DND-41 (cell line): ENCODE measurements around the gene HINT1.

Source experiments
- ATAC-seq: fragments of 200-7000 bp; cut with Tn5 transposase; 3 replicates; pipeline ENCODE4 v1.9.1; 2021; ENCODE audit warnings: low read depth; ENCODE audit not compliant: insufficient read depth
- DNase-seq: peaks from one replicate; pipeline ENCODE4 v3.0.0-alpha.2; 2020
- H2AFZ ChIP-seq: 2 replicates; pipeline ENCODE4 v1.6.0; 2012; ENCODE audit warnings: low read depth, low read length
- H3K27ac ChIP-seq: 2 replicates; pipeline ENCODE4 v1.5.1; 2012; ENCODE audit warnings: low read length, inconsistent platforms
- H3K27me3 ChIP-seq: fragments of 200-600 bp; sonication (generic); 2 replicates; pipeline ENCODE4 v1.6.0; 2012; ENCODE audit warnings: low read length, mild to moderate bottlenecking, inconsistent platforms; ENCODE audit not compliant: insufficient read depth, poor library complexity
- H3K36me3 ChIP-seq: 2 replicates; pipeline ENCODE4 v1.5.1; 2012; ENCODE audit warnings: low read length, inconsistent platforms; ENCODE audit not compliant: insufficient read depth
- H3K4me1 ChIP-seq: 2 replicates; pipeline ENCODE4 v1.5.1; 2012; ENCODE audit warnings: mild to moderate bottlenecking, low read length; ENCODE audit not compliant: insufficient read depth
- H3K4me2 ChIP-seq: 2 replicates; pipeline ENCODE4 v1.6.0; 2012; ENCODE audit warnings: mild to moderate bottlenecking, moderate library complexity, low read length, inconsistent platforms; ENCODE audit not compliant: insufficient read depth
- H3K4me3 ChIP-seq, 2 experiments: fragments of 200-600 bp in 1 of 2; shearing (Covaris generic) in 1 of 2; 2 replicates each; pipeline ENCODE4 v1.5.1; 2012 to 2016; ENCODE audit warnings: inconsistent platforms in 2 of 2, low read length in 2 of 2, mild to moderate bottlenecking in 2 of 2, low read depth in 1 of 2, moderate library complexity in 1 of 2
- H3K79me2 ChIP-seq: 2 replicates; pipeline ENCODE4 v1.6.0; 2012; ENCODE audit warnings: low read length, inconsistent platforms; ENCODE audit not compliant: insufficient read depth
- H3K9ac ChIP-seq: 2 replicates; pipeline ENCODE4 v1.6.0; 2012; ENCODE audit warnings: low read depth, mild to moderate bottlenecking, inconsistent platforms, low read length, moderate library complexity
- H3K9me3 ChIP-seq: 2 replicates; pipeline ENCODE4 v1.5.1; 2012; ENCODE audit warnings: low read length, moderate library complexity, mild to moderate bottlenecking, inconsistent platforms; ENCODE audit not compliant: insufficient read depth, severe bottlenecking
- H4K20me1 ChIP-seq: 2 replicates; pipeline ENCODE4 v1.6.0; 2012; ENCODE audit warnings: low read length; ENCODE audit not compliant: insufficient read depth
- EZH2 ChIP-seq: IDR thresholded peaks from 3 replicates; pipeline ENCODE4 v1.6.1; 2012; ENCODE audit warnings: borderline replicate concordance, low read depth, mild to moderate bottlenecking, moderate library complexity, low read length, inconsistent platforms; ENCODE audit not compliant: severe bottlenecking
- TF ChIP-seq, protein P1 (sequence below): IDR thresholded peaks from 2 replicates; pipeline ENCODE4 v1.5.1; 2012; ENCODE audit warnings: borderline replicate concordance, low read length, moderate library complexity, mild to moderate bottlenecking; ENCODE audit not compliant: poor library complexity, severe bottlenecking; ENCODE audit errors: extremely low read depth

Gene HINT1

DNA sequence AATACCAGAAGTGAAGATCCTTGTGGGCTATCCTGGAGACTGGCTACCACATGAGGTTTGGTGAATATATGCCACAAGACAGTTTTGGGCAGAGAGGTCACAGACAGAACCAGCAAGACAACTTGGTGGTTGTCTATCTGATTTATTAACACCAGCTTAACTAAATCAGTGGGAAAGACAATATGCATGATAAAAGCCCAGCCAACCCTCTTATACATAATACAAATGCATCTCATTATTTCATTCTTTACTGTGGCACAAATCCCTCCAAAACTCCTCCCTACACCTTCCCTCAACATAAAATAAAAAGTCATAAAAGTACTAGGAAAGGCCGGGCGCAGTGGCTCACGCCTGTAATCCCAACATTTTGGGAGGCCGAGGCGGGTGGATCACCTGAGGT, 8.1 kb downstream of the HINT1 start:
- Histone ChIP-seq H3K9me3 (no peaks in the 10 kb centered on the region), H3K27me3 (no peaks in the 10 kb centered on the region), H3K79me2 (peaks cover 32% of the 10 kb centered on the region), H2AFZ (no peak overlapping the region), H3K4me2 (no peak overlapping the region), H4K20me1 (peaks cover 8% of the 10 kb centered on the region; the same call in 1 of the 2 replicates), H3K36me3 (peaks cover 49% of the 10 kb centered on the region), H3K27ac (no peak overlapping the region), H3K4me1 (peaks cover 20% of the 10 kb centered on the region), H3K4me3 (no peak overlapping the region), H3K9ac (no peak overlapping the region)
- ATAC-seq (0 out of 3 replicates have a peak, but pooled peaks have one; percentile 22), DNase-seq (no peak)
- TF ChIP-seq, protein P1, sequence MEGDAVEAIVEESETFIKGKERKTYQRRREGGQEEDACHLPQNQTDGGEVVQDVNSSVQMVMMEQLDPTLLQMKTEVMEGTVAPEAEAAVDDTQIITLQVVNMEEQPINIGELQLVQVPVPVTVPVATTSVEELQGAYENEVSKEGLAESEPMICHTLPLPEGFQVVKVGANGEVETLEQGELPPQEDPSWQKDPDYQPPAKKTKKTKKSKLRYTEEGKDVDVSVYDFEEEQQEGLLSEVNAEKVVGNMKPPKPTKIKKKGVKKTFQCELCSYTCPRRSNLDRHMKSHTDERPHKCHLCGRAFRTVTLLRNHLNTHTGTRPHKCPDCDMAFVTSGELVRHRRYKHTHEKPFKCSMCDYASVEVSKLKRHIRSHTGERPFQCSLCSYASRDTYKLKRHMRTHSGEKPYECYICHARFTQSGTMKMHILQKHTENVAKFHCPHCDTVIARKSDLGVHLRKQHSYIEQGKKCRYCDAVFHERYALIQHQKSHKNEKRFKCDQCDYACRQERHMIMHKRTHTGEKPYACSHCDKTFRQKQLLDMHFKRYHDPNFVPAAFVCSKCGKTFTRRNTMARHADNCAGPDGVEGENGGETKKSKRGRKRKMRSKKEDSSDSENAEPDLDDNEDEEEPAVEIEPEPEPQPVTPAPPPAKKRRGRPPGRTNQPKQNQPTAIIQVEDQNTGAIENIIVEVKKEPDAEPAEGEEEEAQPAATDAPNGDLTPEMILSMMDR, result no peak
- no peak for TF ChIP-seq EZH2

DNA sequence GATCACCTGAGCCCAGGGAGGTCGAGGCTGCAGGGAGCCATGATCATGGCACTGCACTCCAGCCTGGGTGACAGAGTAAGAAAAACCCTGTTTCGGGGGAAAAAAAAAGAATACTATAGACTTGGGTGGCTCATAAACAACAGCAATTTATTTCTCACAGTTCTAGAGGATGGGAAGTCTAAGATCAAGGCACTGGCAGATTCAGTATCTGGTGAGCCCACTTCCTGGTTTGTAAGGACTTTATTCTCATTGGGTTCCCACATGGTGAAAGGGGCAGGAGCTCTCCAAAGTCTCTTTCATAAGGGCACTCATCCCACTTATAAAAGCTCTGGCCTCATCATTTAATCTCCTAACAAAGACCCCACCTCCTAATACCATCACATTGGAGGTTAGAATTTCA, 8.7 kb downstream of the HINT1 start:
- Histone ChIP-seq H3K79me2 (peaks cover 26% of the 10 kb centered on the region), H3K4me3 (no peak overlapping the region), H3K9ac (no peak overlapping the region), H3K4me1 (peaks cover 15% of the 10 kb centered on the region), H3K9me3 (no peaks in the 10 kb centered on the region), H3K4me2 (no peak overlapping the region), H4K20me1 (peaks cover 8% of the 10 kb centered on the region; the same call in 1 of the 2 replicates), H2AFZ (no peak overlapping the region), H3K27ac (no peak overlapping the region), H3K27me3 (no peaks in the 10 kb centered on the region), H3K36me3 (peaks cover 43% of the 10 kb centered on the region)
- peak; percentile 61; the same call in 2 of the 3 replicates for ATAC-seq
- TF ChIP-seq EZH2, result no peak
- TF ChIP-seq, protein P1, result no peak
- no peak for DNase-seq

DNA sequence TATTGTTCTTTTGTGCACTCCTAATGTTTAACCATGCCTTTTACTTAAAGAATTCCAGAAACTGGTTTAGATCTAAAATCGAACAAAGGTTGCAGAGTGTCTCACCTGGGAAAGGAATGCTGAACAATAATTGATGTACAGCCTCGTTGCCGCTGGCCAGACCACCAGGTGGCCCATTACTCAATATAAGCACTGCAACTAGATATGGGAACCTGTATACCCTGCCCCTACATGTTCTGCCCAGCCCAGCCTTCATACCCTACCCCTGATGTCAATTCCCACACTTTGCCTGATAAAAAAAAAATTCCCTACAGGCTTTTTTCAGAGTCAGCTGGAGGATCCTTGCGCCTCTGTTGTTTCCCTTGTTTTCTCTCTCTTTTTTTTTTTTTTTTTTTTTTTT, 13.8 kb downstream of the HINT1 start:
- Histone ChIP-seq H3K27ac (no peak overlapping the region), H3K4me2 (no peak overlapping the region), H2AFZ (no peak overlapping the region), H3K4me1 (no peaks in the 10 kb centered on the region), H3K9ac (no peak overlapping the region), H3K9me3 (no peaks in the 10 kb centered on the region), H3K79me2 (no peaks in the 10 kb centered on the region), H3K27me3 (no peaks in the 10 kb centered on the region), H3K36me3 (peaks cover 6% of the 10 kb centered on the region; the same call in 1 of the 2 replicates), H4K20me1 (no peaks in the 10 kb centered on the region), H3K4me3 (no peak overlapping the region)
- no peak for TF ChIP-seq EZH2
- TF ChIP-seq, protein P1, result no peak
- DNase-seq (no peak), ATAC-seq (no peak)

DNA sequence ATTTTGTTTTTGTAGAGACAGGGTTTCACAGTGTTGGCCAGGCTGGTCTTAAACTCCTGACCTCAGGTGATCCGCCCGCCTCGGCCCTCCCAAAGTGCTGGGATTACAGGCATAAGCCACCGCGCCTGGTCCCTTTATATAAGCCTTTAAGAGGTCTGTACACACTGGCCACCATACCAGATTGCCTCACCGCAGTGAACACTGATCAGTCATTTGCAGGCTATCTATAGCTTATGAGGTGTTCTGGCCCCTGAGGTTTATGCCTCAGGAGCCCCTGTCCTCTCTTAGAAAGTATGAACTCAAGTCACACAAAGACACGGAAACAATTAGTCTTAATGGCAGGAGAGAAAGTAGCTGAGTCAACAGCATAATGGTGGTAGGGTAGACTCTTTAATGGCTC, 14.6 kb downstream of the HINT1 start:
- no peak for DNase-seq
- no peak overlapping the region for H3K4me3 ChIP-seq
- TF ChIP-seq EZH2, result no peak
- TF ChIP-seq, protein P1, result no peak
- no peak overlapping the region for H3K9ac ChIP-seq
- no peaks in the 10 kb centered on the region for H4K20me1 ChIP-seq
- no peak overlapping the region for H3K27ac ChIP-seq
- ATAC-seq, result no peak
- no peaks in the 10 kb centered on the region for H3K79me2 ChIP-seq
- no peak overlapping the region for H2AFZ ChIP-seq
- no peak overlapping the region for H3K4me2 ChIP-seq
- H3K4me1 ChIP-seq, result no peaks in the 10 kb centered on the region
- no peaks in the 10 kb centered on the region for H3K36me3 ChIP-seq
- H3K9me3 ChIP-seq, result no peaks in the 10 kb centered on the region
- H3K27me3 ChIP-seq, result no peaks in the 10 kb centered on the region
